GM12801 (cell line): ENCODE data around the gene CWC22.

Experiments
- TF ChIP-seq, protein P1 (sequence below): IDR thresholded peaks from one replicate; pipeline ENCODE4 v1.5.1; 2011; ENCODE audit warnings: control low read depth; ENCODE audit not compliant: insufficient read length; ENCODE audit errors: extremely low read depth

Gene CWC22

DNA sequence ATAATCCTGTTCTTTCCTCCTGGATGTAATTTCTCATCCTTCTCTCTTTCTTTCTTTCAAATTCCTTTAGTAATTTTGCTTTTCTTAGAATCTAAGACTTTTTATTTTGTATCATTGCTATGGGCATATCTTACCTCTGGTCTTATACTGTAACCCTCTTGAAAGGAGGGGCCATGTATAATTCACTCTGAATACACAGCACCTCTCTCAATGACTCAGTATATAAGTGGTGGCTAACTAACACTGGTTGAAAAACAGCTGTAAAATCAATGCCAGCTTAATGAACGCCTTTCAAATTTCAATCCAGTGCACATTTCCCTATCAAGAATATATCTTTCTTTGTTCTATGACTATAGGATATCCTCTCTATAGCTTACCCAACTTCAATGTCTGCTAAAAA lies 53.7 kb downstream of the CWC22 start:
- TF ChIP-seq, protein P1, sequence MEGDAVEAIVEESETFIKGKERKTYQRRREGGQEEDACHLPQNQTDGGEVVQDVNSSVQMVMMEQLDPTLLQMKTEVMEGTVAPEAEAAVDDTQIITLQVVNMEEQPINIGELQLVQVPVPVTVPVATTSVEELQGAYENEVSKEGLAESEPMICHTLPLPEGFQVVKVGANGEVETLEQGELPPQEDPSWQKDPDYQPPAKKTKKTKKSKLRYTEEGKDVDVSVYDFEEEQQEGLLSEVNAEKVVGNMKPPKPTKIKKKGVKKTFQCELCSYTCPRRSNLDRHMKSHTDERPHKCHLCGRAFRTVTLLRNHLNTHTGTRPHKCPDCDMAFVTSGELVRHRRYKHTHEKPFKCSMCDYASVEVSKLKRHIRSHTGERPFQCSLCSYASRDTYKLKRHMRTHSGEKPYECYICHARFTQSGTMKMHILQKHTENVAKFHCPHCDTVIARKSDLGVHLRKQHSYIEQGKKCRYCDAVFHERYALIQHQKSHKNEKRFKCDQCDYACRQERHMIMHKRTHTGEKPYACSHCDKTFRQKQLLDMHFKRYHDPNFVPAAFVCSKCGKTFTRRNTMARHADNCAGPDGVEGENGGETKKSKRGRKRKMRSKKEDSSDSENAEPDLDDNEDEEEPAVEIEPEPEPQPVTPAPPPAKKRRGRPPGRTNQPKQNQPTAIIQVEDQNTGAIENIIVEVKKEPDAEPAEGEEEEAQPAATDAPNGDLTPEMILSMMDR: no peak

DNA sequence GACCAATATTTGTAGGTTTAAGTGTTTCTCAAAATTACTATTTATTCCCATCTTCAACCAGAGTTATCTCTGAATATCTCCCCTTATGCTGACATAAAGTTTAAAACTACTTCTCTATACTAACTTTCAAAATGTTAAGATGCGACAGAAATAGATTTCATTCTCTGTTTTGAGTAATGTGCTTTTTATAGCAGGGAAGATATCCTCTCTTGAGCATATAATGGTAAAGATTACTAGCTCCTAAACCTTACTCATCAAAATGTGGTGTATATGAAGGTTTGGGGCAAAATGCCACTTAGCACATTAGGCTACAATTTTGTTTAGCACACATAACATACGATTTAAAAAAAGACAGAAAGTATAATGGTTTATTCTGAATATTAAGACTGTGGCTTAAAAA lies 54.4 kb downstream of the CWC22 start:
- TF ChIP-seq, protein P1: no peak

DNA sequence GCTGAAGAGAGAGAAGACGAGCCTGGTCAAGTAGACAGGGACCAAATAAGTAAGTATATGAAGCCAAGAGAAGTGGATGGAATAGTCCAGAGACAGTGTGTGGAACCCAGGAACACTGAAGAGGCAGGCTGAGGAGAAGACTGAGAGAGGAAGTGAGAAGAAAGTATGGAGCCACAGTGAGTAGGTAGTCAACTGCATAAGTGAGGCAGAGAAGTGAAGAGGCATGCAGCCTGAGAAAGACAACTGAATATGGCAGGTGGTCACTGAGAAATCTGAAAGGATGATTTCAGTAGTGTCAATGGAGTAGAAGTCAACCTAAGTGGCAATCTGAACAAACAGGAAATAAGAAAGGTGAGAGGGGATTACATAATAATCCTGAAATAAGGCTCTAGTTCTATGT lies 55.4 kb downstream of the CWC22 start:
- TF ChIP-seq, protein P1: no peak

DNA sequence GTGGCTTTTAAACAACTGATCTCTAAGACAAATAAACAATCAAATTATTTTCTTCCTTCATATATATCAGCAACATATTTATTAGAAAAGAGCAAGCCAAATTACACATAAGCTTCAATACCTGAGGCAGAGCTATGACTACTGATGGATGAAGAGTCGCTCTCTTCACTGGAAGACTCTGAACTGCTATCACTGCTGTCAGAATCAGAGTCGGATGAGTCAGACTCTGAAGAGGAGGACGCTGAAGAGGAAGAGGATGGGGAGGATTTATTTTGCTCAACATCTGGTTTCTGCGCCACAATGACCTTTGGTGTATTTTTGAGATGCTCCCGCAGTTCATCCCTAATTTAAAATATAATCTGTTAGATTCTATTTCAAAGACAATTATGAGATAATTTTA lies 56.7 kb downstream of the CWC22 start:
- TF ChIP-seq, protein P1: no peak

DNA sequence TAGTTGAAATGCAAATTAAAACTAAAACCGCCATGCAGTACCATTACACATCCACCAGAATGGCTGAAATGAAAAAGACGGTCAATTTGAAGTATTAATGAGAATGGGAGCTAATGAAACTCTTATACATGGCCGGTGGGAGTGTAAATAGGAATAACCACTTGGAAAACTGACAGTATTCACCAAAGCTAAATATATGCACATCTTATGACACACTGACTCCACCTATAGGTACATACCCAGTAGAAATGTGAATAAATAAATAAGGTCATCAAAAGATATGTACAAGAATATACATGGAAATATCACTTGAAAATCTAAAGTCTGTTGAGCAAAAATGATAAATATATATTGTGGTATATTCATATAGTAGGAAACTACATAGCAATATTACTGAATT lies 57.7 kb downstream of the CWC22 start:
- TF ChIP-seq, protein P1: no peak

DNA sequence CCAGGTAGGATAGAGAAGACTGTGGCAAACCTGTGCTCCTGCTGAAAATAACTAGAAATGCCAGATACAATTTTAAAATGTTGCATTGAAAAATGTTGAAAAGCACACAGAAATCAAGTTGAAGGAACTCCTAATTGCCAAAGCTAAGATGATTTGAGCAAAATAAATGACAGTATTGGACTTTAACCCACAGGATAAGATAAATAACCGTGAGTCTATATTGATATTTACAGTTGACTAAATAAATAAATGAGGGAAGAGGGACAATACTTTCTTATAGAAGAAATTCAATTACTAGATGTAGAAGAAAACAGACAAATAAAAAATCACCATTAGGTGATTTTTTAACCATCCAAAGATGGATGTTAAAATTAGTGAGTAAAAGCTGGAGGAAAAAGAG lies 59.0 kb downstream of the CWC22 start:
- TF ChIP-seq, protein P1: no peak

DNA sequence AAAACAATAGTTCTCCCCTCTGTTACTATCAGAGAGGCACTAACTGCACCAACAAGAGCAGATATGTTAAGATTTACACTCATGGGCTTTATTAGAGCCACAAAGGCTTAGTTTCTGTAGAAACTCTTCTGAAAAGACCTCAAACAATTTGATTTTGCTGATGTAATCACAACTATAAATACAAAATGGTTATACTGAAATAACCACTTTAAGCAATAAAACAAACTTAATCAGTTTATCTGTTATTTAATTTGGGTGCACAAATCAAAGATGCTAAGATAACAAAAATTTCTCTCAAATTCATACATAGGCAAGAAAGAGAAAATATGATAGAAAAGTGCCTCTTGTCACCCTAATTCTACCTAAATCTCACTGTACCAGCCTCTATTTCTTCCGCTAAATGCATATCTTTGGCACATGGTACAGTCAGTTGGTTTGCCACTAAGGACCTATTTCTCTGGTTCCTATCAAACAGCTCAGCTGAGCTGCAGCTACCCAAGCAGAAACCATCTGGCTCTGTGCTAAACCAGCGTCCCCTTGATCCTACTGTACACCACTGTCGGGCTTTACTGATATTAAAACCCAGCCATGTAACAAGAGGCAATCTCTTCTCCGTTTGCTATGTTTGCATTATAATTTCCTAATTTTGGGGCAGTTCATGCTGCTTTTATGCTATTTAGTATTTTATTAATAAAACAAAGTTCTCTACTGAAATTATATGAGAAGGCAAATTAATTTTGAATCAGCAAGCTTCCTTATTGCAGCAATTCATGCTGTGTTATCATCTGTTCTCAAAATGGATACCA lies 60.1 kb downstream of the CWC22 start:
- TF ChIP-seq, protein P1: no peak
